ENCODE data around the gene COL6A2.
"Not testable (repeated sequence)": the region's sequence is repeated elsewhere in the genome, so short reads cannot be mapped to it uniquely, and the experiment has no call there.

The COL6A2 gene

GRCh38 chr21:46065215-46065913 is 32.5 kb upstream of the COL6A2 start:
- Mint-ChIP-seq H3K36me3 (no peaks in the 10 kb centered on the region), H3K27ac (no peak overlapping the region), H3K4me1 (no peaks in the 10 kb centered on the region), H3K27me3 (peaks cover 21% of the 10 kb centered on the region), H3K4me3 (no peak overlapping the region), H3K9me3 (peaks cover 2% of the 10 kb centered on the region)
- DNase-seq (ENCODE audit: low spot score in 2 of 2) (no peak), ATAC-seq (ENCODE audit: low read depth) (no peak)

- no peak for ATAC-seq (ENCODE audit: low read depth)
- no peak overlapping the region for H3K27ac Mint-ChIP-seq
- DNase-seq (ENCODE audit: low spot score in 2 of 2), result no peak
- H3K4me1 Mint-ChIP-seq, result no peaks in the 10 kb centered on the region
- H3K9me3 Mint-ChIP-seq, result peaks cover 2% of the 10 kb centered on the region
- no peak overlapping the region for H3K4me3 Mint-ChIP-seq
- H3K36me3 Mint-ChIP-seq, result no peaks in the 10 kb centered on the region
- peaks cover 20% of the 10 kb centered on the region for H3K27me3 Mint-ChIP-seq
These were observed 31.9 kb upstream of the COL6A2 start for GRCh38 chr21:46065914-46066551.

- no peaks in the 10 kb centered on the region for H3K4me1 Mint-ChIP-seq
- no peak overlapping the region for H3K27ac Mint-ChIP-seq
- peaks cover 2% of the 10 kb centered on the region for H3K9me3 Mint-ChIP-seq
- H3K27me3 Mint-ChIP-seq, result peaks cover 16% of the 10 kb centered on the region
- DNase-seq (ENCODE audit: low spot score in 2 of 2) (no peak), ATAC-seq (ENCODE audit: low read depth) (no peak)
- H3K36me3 Mint-ChIP-seq, result no peaks in the 10 kb centered on the region
- H3K4me3 Mint-ChIP-seq, result no peak overlapping the region
These were observed 31.2 kb upstream of the COL6A2 start for GRCh38 chr21:46066591-46067331.

GRCh38 chr21:46067505-46068201 is 30.3 kb upstream of the COL6A2 start:
- Mint-ChIP-seq H3K4me3 (no peak overlapping the region), H3K27me3 (peaks cover 13% of the 10 kb centered on the region), H3K27ac (no peak overlapping the region), H3K36me3 (no peaks in the 10 kb centered on the region), H3K4me1 (no peaks in the 10 kb centered on the region), H3K9me3 (no peaks in the 10 kb centered on the region)
- ATAC-seq (ENCODE audit: low read depth) (no peak), DNase-seq (ENCODE audit: low spot score in 2 of 2) (no peak)

GRCh38 chr21:46068516-46069079 is 29.3 kb upstream of the COL6A2 start:
- DNase-seq (ENCODE audit: low spot score in 2 of 2) (no peak), ATAC-seq (ENCODE audit: low read depth) (no peak)
- Mint-ChIP-seq H3K36me3 (no peaks in the 10 kb centered on the region), H3K4me3 (no peak overlapping the region), H3K27ac (no peak overlapping the region), H3K27me3 (peaks cover 13% of the 10 kb centered on the region), H3K9me3 (no peaks in the 10 kb centered on the region), H3K4me1 (no peaks in the 10 kb centered on the region)

- Mint-ChIP-seq H3K27ac (no peak overlapping the region), H3K27me3 (peaks cover 14% of the 10 kb centered on the region)
These were observed 28.7 kb upstream of the COL6A2 start for GRCh38 chr21:46069166-46069565.

GRCh38 chr21:46069719-46070279 is 28.1 kb upstream of the COL6A2 start:
- ATAC-seq (ENCODE audit: low read depth), result no peak
- no peak for DNase-seq (ENCODE audit: low spot score in 2 of 2)
- H3K27ac Mint-ChIP-seq, result no peak overlapping the region
- no peaks in the 10 kb centered on the region for H3K36me3 Mint-ChIP-seq
- no peak overlapping the region for H3K4me3 Mint-ChIP-seq
- H3K27me3 Mint-ChIP-seq, result peaks cover 11% of the 10 kb centered on the region
- no peaks in the 10 kb centered on the region for H3K9me3 Mint-ChIP-seq
- no peaks in the 10 kb centered on the region for H3K4me1 Mint-ChIP-seq

More at GRCh38 chr21:46069166-46069565, 28.7 kb upstream of the COL6A2 start:
- H3K4me1 Mint-ChIP-seq, result no peaks in the 10 kb centered on the region
- no peak overlapping the region for H3K4me3 Mint-ChIP-seq
- ATAC-seq (ENCODE audit: low read depth), result no peak
- no peaks in the 10 kb centered on the region for H3K36me3 Mint-ChIP-seq
- no peak for DNase-seq (ENCODE audit: low spot score in 2 of 2)
- no peaks in the 10 kb centered on the region for H3K9me3 Mint-ChIP-seq

- no peak for ATAC-seq (ENCODE audit: low read depth)
- Mint-ChIP-seq H3K4me3 (no peak overlapping the region), H3K36me3 (no peaks in the 10 kb centered on the region), H3K27ac (no peak overlapping the region), H3K27me3 (peaks cover 7% of the 10 kb centered on the region), H3K4me1 (no peaks in the 10 kb centered on the region), H3K9me3 (no peaks in the 10 kb centered on the region)
- no peak for DNase-seq (ENCODE audit: low spot score in 2 of 2)
These were observed 26.8 kb upstream of the COL6A2 start for GRCh38 chr21:46071082-46071481.

GRCh38 chr21:46076724-46077123 is 21.2 kb upstream of the COL6A2 start:
- H3K4me3 Mint-ChIP-seq; ATAC-seq (ENCODE audit: low read depth); H3K4me1 Mint-ChIP-seq; H3K36me3 Mint-ChIP-seq; H3K27ac Mint-ChIP-seq; H3K27me3 Mint-ChIP-seq; H3K9me3 Mint-ChIP-seq; DNase-seq (ENCODE audit: low spot score in 2 of 2): not testable (repeated sequence)

GRCh38 chr21:46077674-46078101 is 20.2 kb upstream of the COL6A2 start:
- Mint-ChIP-seq H3K4me3 (no peak overlapping the region), H3K9me3 (no peaks in the 10 kb centered on the region), H3K27me3 (peaks cover 6% of the 10 kb centered on the region), H3K4me1 (no peaks in the 10 kb centered on the region), H3K27ac (no peak overlapping the region), H3K36me3 (no peaks in the 10 kb centered on the region)
- ATAC-seq (ENCODE audit: low read depth), result no peak
- no peak for DNase-seq (ENCODE audit: low spot score in 2 of 2)

GRCh38 chr21:46078322-46078977 is 19.5 kb upstream of the COL6A2 start:
- H3K4me1 Mint-ChIP-seq, result no peaks in the 10 kb centered on the region
- no peaks in the 10 kb centered on the region for H3K36me3 Mint-ChIP-seq
- H3K27me3 Mint-ChIP-seq, result peaks cover 7% of the 10 kb centered on the region
- no peaks in the 10 kb centered on the region for H3K9me3 Mint-ChIP-seq
- no peak for DNase-seq (ENCODE audit: low spot score in 2 of 2)
- no peak overlapping the region for H3K27ac Mint-ChIP-seq
- H3K4me3 Mint-ChIP-seq, result no peak overlapping the region
- ATAC-seq (ENCODE audit: low read depth), result no peak

GRCh38 chr21:46078978-46079351 is 18.9 kb upstream of the COL6A2 start:
- Mint-ChIP-seq H3K27me3 (peaks cover 6% of the 10 kb centered on the region), H3K4me1 (no peaks in the 10 kb centered on the region), H3K36me3 (no peaks in the 10 kb centered on the region), H3K27ac (no peak overlapping the region), H3K4me3 (no peak overlapping the region), H3K9me3 (no peaks in the 10 kb centered on the region)
- DNase-seq (ENCODE audit: low spot score in 2 of 2) (no peak), ATAC-seq (ENCODE audit: low read depth) (no peak)
